ENCODE data around the gene HYAL4.
"Not testable (repeated sequence)": the region's sequence is repeated elsewhere in the genome, so short reads cannot be mapped to it uniquely, and the experiment has no call there.

- not testable (repeated sequence) for TF ChIP-seq EP300 (IDR thresholded peaks at IDR 0.05; ENCODE audit: low read depth); CTCF (IDR thresholded peaks at IDR 0.05); POLR2A (IDR thresholded peaks at IDR 0.05); POLR2AphosphoS5 (IDR thresholded peaks at IDR 0.05)
These were observed 25.2 kb upstream of the HYAL4 start for GRCh38 chr7:123819795-123820194.
